Measurements from ENCODE around the gene ANKLE1. TPM values are rescaled to one million over a fixed set of nuclear protein-coding genes. Genes with fewer than 3 reads are reported as not detected.

Gene ANKLE1
- total RNA-seq, 2 experiments from 2014 or later = 20.6 to 21.0 TPM

DNA sequence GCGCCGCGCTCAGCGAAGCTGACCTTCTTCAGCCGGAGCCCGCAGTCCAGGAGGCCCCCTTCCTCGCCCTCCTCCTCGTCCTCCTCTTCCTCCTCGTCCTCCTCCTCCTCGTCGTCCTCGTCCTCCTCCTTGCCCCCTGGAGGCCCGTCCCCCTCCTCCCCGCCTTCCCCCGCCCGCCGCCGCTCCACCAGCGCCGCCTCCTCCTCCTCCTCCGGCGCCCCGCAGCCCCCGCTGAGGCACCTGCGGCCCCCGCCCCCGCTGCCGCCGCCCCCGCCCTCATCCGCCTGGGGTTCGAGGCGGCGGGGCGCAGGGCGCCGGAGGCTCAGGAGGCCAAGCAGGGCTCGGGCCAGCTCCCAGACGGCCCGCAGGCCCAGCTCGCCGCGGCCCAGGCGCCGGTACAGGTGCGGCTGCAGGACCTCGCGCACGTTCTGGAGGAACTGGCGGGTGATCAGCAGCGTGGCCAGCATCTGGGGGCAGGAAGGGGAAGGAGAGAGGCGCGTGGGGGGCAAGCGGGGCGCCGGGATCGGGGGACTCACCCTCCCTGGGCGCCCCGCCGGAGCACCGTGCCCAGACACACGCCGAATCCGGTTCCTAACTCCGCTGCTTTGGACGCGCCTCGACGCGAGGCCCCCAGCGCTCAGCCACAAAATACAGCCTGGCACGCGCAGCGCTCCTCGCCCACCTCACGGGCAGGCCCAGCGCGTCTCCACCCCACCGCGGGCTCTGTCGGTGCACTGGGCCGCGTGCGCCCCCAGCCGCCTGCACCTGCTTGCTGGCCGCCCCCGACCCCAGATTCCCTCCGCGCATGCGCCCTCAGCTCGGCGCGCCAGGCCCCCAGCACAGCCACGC lies 47.0 kb downstream of the ANKLE1 start:
- POLR2A ChIA-PET = interaction anchor here (1.0 to 1.3 kb wide), 2 partner anchors 16 to 19 kb away, joined by 3 read pairs; partner anchors contain the start of gene DDA1
- CTCF ChIA-PET = interaction anchor here (0.9 kb wide), 1 partner anchor 57 kb away, joined by 3 read pairs; no protein-coding TSS in a partner anchor

DNA sequence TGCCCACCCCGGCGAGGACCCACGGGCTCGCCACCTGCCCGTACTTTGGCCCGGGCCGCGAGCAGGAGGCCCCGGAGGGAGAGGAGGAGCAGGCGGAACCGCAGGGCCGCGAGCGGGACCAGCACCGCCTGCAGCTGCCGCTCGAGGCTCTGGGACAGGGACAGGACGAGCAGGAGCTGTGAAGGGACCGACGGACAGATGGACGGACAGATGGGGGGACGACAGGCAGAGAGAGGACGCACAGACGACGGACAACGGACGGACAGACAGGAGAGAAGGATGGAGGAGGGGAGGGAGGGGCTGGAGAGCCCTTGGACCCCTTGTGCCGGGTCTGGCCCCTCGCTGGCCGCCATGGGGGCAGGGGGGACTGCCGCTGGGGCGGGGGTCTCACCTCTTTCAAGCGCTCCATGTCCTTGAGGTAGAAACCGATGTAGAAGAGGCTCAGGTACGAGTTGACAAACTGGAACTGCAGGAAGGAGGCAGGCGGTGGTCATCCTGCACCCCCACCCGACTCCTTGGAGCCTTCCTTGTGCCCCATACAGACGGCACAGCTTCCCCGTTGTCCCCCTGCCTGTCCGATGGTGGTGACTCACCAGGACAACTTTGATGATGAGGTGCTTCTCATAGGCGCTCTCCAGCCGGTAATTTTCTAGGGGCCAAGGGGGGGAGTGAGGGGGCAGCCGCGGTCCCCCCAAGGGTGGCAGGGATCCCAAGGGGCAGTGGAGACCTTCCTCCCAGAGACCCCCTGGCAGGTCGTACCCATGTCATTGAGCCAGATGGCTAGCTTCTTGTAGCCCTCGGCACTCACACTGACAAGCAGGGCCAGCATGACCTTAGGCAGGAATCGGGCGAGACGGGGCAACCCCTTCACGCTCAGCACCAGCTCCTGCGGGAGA lies 47.9 kb downstream of the ANKLE1 start:
- ChIA-PET POLR2A (no interaction called here), CTCF (interaction anchor here (0.9 kb wide), 1 partner anchor 56 kb away, joined by 3 read pairs; no protein-coding TSS in a partner anchor)

DNA sequence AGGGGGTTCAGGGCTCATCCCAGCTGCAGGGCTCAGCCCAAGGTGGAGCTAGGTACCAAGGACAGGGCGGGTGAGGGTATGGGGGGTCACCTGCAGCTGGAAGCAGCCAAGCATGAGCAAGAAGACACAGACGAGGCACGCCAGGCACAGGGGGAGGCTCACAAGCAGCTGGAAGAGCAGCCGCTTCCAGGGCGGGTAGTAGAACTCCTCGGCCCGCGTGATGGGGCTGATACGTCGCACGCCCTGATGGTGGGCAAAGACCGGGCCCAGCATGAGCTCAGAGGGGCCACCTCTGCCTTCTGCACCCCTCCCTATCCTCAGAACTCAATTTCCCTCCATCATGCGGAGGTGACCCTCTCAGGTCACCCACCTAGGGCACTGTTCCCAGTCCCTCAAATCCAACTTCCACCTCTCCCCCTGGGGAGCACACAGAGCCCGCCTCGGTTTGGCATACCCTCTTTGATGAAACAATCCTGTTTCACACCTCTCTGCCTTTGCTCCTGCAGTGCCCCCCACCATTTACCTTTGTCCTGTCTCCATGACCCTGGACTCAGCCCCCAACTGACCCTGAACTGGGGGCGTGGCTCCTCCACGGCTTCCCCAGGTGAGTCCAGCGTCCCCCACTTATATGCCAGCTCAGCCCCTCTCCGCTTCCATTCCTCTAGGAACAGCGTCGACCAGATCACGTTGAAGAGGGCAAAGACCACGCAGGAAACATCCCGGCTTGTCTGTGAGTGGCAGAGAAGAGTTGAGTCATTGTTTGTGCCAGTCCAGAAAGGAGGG lies 48.8 kb downstream of the ANKLE1 start:
- ChIA-PET POLR2A (interaction anchor here (1.0 kb wide), 1 partner anchor 12 kb away, joined by 5 read pairs; no protein-coding TSS in a partner anchor), CTCF (no interaction called here)

DNA sequence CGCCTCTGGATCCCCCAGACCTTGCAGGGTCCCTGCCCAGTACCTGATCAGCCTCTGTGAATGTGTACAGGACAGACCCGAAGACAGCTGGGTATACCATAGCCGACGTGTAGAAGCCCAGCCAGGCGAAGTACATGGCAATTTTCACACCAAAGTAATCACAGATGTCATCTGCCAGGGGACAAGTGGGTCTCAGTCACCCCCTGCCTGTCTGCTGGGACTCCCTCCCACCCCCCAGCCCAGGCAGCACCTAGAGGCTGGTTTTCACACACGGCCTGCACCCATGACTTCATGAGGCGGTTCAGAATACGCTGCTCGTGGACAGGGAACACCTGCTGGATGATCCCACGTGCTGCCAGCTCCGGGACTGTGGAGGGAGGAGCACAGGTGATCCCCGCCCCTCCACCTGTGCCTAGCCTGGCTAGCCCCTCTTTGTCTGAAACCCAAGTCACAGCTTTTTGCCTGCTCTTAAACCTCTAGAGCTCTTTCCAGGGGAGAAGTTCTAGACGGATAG lies 49.4 kb downstream of the ANKLE1 start:
- CTCF ChIA-PET = no interaction called here
- POLR2A ChIA-PET = interaction anchor here (1.0 kb wide), 1 partner anchor 12 kb away, joined by 5 read pairs; no protein-coding TSS in a partner anchor

DNA sequence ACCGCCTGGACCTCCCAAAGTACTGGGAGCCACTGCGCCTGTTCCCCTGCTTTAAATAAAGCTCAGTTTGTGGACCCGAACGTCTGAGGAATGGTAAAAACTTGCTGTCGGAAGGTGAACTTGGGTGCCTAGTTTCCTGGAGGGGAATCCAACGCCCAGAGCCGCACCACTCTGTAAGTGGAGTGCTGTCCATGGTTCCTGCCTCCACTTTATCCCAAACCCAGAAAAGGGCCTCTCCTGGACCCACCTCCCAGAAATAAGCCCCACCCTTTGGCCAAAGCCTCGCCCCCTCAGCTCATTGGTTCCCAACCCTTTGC lies 50.6 kb downstream of the ANKLE1 start:
- CTCF ChIA-PET = interaction anchor here (0.5 to 0.9 kb wide), 3 partner anchors 11 to 49 kb away, joined by 3 to 5 read pairs (median 3); no protein-coding TSS in a partner anchor
- POLR2A ChIA-PET = no interaction called here

DNA sequence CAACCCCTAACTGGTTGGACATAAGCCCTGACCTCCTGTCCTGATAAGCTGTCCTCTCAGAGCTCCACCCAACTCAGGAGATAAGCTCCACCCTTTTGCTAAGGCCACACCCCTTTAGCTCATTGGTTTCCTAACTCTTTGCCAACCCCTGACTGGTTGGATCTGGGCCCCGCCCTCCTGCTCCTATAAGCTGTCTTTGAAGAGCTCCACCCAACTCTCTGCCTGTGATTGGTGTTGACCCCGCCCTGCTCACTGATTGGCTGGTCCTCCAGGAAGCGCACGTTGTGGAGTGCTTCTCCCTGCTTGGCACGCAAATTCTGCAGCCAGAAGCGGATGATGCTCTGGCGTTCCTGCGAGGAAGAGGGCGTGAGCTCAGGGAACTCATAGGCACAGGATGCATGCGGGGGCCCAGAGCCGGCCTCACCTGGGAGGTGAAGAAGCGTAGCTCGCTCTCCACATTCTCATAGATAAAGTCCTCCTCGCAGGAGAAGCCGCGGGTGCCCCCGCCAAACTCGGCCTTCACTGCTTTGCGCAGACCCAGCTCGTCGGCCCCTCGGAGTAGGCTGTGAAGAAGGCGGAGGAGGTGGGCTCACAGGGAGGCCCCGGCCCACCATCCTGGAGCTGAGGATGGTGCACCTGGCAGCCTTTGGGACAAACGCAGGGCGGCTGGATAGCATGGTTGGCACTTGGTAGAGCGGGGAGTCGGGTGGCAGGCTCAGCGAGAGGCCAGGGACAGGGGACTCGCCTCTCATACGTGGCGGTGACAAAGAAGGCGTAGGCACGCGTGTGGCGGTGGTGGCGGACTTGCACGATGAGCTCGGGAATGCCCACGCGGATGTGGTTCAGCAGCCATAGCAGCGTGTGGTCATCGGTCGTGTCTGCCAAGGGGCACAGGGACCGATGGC lies 51.2 kb downstream of the ANKLE1 start:
- ChIA-PET CTCF (interaction anchor here (0.5 to 1.1 kb wide), 6 partner anchors 11 to 73 kb away, joined by 3 to 5 read pairs (median 4); partner anchors contain the start of gene DDA1), POLR2A (interaction anchor here (0.5 to 1.1 kb wide), 4 partner anchors 8 to 66 kb away, joined by 3 to 5 read pairs (median 3); partner anchors contain the start of gene BABAM1)

DNA sequence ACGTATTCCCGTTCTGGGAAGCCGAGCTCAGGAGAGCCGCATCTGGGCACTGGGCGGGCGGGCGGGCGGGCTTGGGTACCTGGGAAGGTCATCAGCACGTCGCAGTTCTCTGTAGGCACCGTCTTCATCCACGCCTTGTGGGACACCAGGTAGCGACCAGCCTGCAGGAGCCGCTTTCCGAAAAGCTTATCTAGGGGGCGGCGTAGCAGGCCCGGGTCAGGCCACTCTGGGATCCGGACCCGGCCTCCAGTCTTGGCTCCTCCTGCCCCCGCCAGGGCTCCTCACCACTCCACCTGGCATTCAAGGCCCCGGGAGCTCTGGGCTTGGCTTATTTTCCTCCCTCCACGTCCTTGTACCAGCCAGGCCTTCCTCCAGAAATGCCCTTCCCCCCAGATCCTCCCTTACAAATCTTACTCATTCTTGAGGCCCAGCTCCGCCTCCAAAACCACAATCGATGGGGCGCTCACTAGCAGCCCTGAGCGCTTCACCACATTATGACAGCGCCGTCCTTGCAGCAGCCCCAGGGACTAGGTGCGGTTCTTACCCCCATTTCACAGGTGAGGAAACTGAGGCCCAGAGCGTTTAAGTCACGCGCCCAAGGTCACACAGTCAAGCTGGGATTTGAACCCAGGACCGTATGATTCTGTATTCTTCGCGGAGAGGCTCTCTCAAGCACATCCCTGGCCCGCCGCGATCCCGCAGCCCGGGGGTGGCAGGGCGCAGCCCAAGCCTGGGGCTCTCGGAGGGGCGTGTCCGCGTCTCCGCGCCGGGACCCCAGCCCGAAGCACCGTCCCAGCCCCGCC lies 52.1 kb downstream of the ANKLE1 start:
- POLR2A ChIA-PET = interaction anchor here (0.5 to 1.4 kb wide), 5 partner anchors 22 to 66 kb away, joined by 3 to 5 read pairs (median 3); partner anchors contain the start of genes BABAM1 and DDA1
- CTCF ChIA-PET = interaction anchor here (1.0 to 1.5 kb wide), 4 partner anchors 12 to 74 kb away, joined by 3 to 5 read pairs (median 4); partner anchors contain the start of gene DDA1

DNA sequence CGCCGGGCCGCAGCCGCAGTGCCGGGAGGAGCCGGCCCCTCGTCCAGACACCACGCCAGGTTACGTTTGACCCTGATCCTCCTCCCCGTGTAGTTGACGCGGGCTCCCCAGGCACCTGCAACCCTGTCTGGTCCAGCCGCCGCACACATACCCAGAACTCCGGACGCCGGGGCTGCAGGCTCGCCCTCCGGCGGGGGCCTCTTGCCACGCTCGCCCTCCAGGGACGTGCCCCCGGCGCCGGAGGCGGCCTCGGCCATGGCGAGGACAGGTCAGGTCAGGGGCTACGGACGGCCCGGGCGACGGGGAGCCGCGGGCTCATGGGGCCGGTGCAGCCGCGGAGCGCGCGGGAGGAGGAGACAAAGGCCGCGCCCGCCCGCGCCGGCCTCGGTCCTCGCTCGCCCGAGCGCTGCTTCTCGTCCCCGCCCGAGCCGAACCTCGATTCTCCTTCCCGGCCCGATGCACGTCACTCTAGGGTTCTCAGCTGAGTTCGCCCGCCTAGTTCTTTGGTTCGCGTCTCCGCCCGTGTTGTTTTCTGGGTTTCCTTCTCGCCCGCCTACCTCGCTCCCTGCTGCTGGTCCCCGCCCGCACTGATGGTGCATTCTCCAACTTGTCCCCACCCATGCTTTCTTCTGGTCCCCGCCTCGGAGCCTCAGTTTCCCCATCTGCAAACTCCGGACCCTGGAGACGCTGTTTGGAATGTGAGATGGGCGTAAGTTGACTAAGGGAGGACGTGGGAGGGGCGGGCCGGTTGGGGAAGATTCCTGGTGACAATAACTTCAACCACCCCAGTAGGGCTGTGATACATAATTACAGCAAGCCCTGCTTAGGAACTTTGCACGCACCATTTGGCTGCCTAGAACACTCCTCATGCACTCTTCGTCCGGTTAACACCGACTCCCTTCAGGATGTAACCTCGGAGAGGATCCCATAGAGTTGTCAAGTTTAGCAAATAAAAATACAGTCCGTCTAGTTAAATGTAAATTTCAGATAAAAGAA lies 53.0 kb downstream of the ANKLE1 start, which contains the start of gene ANO8:
ANO8 (minus strand) TSS at position 442 of the 996 bp plus-strand sequence; CDS start at position 257, 185 bp downstream.
- ChIA-PET POLR2A (interaction anchor here (0.5 to 1.4 kb wide), 5 partner anchors 23 to 84 kb away, joined by 3 to 4 read pairs (median 3); partner anchors contain the start of genes BABAM1 and DDA1), CTCF (interaction anchor here (0.7 to 1.5 kb wide), 5 partner anchors 11 to 42 kb away, joined by 3 to 5 read pairs (median 3); partner anchors contain the start of genes DDA1 and MRPL34)

DNA sequence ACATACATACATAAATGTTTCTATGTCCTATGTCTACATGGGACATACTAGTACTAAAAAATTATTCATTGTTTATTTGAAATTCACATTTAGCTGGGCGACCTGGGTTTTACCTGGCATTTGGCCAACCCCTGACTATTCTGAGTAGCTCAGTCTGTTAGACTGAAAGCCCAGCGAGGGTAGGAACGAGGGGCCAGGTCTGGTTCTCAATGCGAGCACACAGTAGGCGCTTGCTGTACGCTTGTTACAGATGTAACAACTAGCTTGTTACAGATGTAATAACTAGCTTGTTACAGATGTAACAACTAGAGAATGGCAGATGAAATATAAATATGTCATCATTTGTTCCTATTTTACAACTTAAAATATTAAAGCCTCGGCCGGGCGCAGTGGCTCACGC lies 53.9 kb downstream of the ANKLE1 start:
- POLR2A ChIA-PET = interaction anchor here (0.5 to 1.4 kb wide), 3 partner anchors 26 to 83 kb away, joined by 3 to 4 read pairs (median 3); partner anchors contain the start of gene DDA1

More for the DNA sequence above, 53.9 kb downstream of the ANKLE1 start:
- CTCF ChIA-PET = interaction anchor here (0.7 to 1.5 kb wide), 7 partner anchors 9 to 53 kb away, joined by 3 to 5 read pairs (median 3); partner anchors contain the start of genes DDA1 and MRPL34

Other genes starting within 250 kb of the ANKLE1 start
- 10 to 100 TPM; 33.8 TPM for gene HAUS8, start 206.4 kb upstream of the ANKLE1 start, total RNA-seq
- gene MYO9B, start 206.1 kb upstream of the ANKLE1 start, total RNA-seq = 100 to 1,000 TPM; 100 to 105 TPM
- 10 to 100 TPM; 25.7 to 26.4 TPM for gene USE1, start 66.5 kb upstream of the ANKLE1 start, total RNA-seq
- gene OCEL1, start 55.7 kb upstream of the ANKLE1 start, total RNA-seq = 10 to 100 TPM; 20.4 to 22.9 TPM
- gene NR2F6, start 36.0 kb upstream of the ANKLE1 start, total RNA-seq = 10 to 100 TPM in 1 of 2 experiments, 1 to 10 TPM in 1; 9.7 to 10.3 TPM
- gene USHBP1, start 17.2 kb upstream of the ANKLE1 start, total RNA-seq = under 1 TPM in 1 of 2 experiments, not detected in 1; 0.06 TPM
- gene BABAM1, start 14.5 kb upstream of the ANKLE1 start, total RNA-seq = 100 to 1,000 TPM; 129 to 131 TPM
- gene ABHD8, start 21.5 kb downstream of the ANKLE1 start, total RNA-seq = 1 to 10 TPM; 4.9 to 5.6 TPM
- 100 to 1,000 TPM; 126 to 132 TPM for gene MRPL34, start 24.0 kb downstream of the ANKLE1 start, total RNA-seq
- gene DDA1, start 27.7 kb downstream of the ANKLE1 start, total RNA-seq = 10 to 100 TPM; 44.1 to 45.9 TPM
- 1 to 10 TPM; 3.2 TPM for gene ANO8, start 53.0 kb downstream of the ANKLE1 start, total RNA-seq
- gene GTPBP3, start 55.7 kb downstream of the ANKLE1 start, total RNA-seq = 10 to 100 TPM; 55.8 to 56.8 TPM
- gene PLVAP, start 95.4 kb downstream of the ANKLE1 start, total RNA-seq = not detected
- gene CCDC194, start 112.3 kb downstream of the ANKLE1 start, total RNA-seq = 1 to 10 TPM; 1.3 to 1.4 TPM
- gene BST2, start 123.7 kb downstream of the ANKLE1 start, total RNA-seq = 100 to 1,000 TPM; 121 to 126 TPM
- gene MVB12A, start 138.1 kb downstream of the ANKLE1 start, total RNA-seq = 10 to 100 TPM; 36.1 to 38.2 TPM
- gene TMEM221, start 166.8 kb downstream of the ANKLE1 start, total RNA-seq = not detected
- not detected for gene NXNL1, start 179.0 kb downstream of the ANKLE1 start, total RNA-seq
- gene SLC27A1, start 188.6 kb downstream of the ANKLE1 start, total RNA-seq = 1 to 10 TPM; 2.5 to 3.2 TPM
- gene PGLS, start 229.7 kb downstream of the ANKLE1 start, total RNA-seq = 10 to 100 TPM; 57.9 to 61.9 TPM

All from activated CD8-positive, alpha-beta memory T cell treated with anti-CD3 and anti-CD28 coated beads for 36 hours (primary cell).